Mesodermal cell (in vitro differentiated cells): ENCODE measurements around the gene DBH.

ENCODE experiments used
- H3K27ac ChIP-seq: 2 replicates; pipeline ENCODE4 v1.7.0; 2013; ENCODE audit warnings: mild to moderate bottlenecking, low read depth, low read length, moderate library complexity; ENCODE audit not compliant: severe bottlenecking
- H3K36me3 ChIP-seq: 2 replicates; pipeline ENCODE4 v1.7.1; 2013; ENCODE audit warnings: mild to moderate bottlenecking, low read length, moderate library complexity; ENCODE audit not compliant: control insufficient read depth, insufficient read depth
- H3K4me1 ChIP-seq: one replicate; pipeline ENCODE4 v1.7.1; 2013; ENCODE audit warnings: mild to moderate bottlenecking, low read length; ENCODE audit not compliant: insufficient read depth, control insufficient read depth, poor library complexity, severe bottlenecking
- H3K4me3 ChIP-seq: 2 replicates; pipeline ENCODE4 v1.7.0; 2013; ENCODE audit warnings: low read length, control low read depth, mild to moderate bottlenecking; ENCODE audit not compliant: insufficient read depth, poor library complexity, severe bottlenecking; ENCODE audit errors: extremely low read depth
- H3K9me3 ChIP-seq: 2 replicates; pipeline ENCODE4 v1.7.1; 2013; ENCODE audit warnings: mild to moderate bottlenecking, low read length, moderate library complexity; ENCODE audit not compliant: control insufficient read depth
- WGBS, 2 experiments: methylation state at CpG; one replicate each; pipeline ENCODE4 v1.1.5; 2013; ENCODE audit warnings: missing lambda C conversion rate in 2 of 2; ENCODE audit not compliant: insufficient coverage in 2 of 2; 5-methylcytosine and 5-hydroxymethylcytosine counted together

DBH gene

DNA sequence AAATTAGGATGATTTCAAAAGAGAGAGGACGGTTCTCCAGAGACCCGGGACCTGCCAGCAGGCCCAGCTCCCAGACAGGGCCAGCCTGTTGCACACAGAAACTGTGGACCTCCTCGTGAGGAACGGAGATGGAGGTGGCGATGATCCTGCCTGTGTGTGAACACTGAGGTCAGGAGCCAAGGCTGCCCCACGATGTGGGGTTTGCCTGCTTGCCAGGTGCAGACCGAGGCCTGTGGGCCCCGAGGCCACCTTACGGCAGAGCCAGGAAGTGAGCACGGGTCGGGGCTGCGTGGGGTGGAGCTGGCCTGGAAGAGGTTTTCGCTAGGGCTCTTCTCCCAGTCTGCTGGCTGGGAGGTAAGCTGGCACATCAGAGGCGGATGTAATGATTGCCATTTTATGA is 31.3 kb upstream of the DBH start:
- no peaks in the 10 kb centered on the region for H3K9me3 ChIP-seq
- peaks cover 9% of the 10 kb centered on the region for H3K4me1 ChIP-seq
- 88 to 90% methylated on average over 13 of the region's 14 CpGs for WGBS, 2 experiments
- H3K4me3 ChIP-seq: no peak overlapping the region
- H3K36me3 ChIP-seq: no peaks in the 10 kb centered on the region
- H3K27ac ChIP-seq: no peak overlapping the region

- H3K4me1 ChIP-seq: peaks cover 9% of the 10 kb centered on the region
- H3K4me3 ChIP-seq: no peak overlapping the region
- H3K36me3 ChIP-seq: no peaks in the 10 kb centered on the region
- no peaks in the 10 kb centered on the region for H3K9me3 ChIP-seq
- H3K27ac ChIP-seq: no peak overlapping the region
- WGBS, 2 experiments: 95 to 96% methylated on average over 7 to 13 of the region's 17 CpGs
Measured at GRCh38 chr9:133605446-133605845, 30.7 kb upstream of the DBH start.

GRCh38 chr9:133605856-133606707 is 30.1 kb upstream of the DBH start:
- Histone ChIP-seq H3K4me3 (no peak overlapping the region), H3K36me3 (no peaks in the 10 kb centered on the region), H3K4me1 (peaks cover 9% of the 10 kb centered on the region), H3K9me3 (no peaks in the 10 kb centered on the region), H3K27ac (no peak overlapping the region)
- WGBS, 2 experiments: 88% methylated on average over 12 to 13 of the region's 16 CpGs

GRCh38 chr9:133606708-133607025 is 29.5 kb upstream of the DBH start:
- H3K4me1 ChIP-seq: peaks cover 9% of the 10 kb centered on the region
- H3K4me3 ChIP-seq: no peak overlapping the region
- H3K36me3 ChIP-seq: no peaks in the 10 kb centered on the region
- H3K9me3 ChIP-seq: no peaks in the 10 kb centered on the region
- H3K27ac ChIP-seq: no peak overlapping the region
- 90 to 100% methylated on average over 4 to 7 of the region's 8 CpGs for WGBS, 2 experiments

DNA sequence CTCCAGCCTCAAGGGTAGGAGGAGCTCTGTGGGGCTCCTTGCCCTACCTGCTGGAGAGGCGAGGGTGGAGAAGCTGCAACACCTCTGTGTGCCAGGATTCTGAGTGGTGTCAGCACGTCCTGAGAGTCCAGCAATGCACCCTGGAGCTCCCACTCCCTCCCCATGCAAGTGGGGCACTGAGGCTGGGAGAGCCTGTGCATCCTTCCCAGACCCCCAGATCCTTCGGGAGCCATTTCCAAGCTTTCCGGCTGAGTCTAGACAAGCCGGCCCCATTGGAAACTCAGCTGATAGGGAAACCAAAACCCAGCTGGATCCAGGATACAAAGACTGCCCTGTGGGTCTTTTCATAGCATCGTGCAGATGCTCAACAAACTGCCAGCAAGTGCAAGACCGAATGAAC is 28.8 kb upstream of the DBH start:
- 78 to 87% methylated on average over 7 of the region's 7 CpGs for WGBS, 2 experiments
- no peaks in the 10 kb centered on the region for H3K9me3 ChIP-seq
- H3K36me3 ChIP-seq: no peaks in the 10 kb centered on the region
- H3K4me3 ChIP-seq: no peak overlapping the region
- H3K4me1 ChIP-seq: peaks cover 9% of the 10 kb centered on the region
- H3K27ac ChIP-seq: no peak overlapping the region

- Histone ChIP-seq H3K36me3 (no peaks in the 10 kb centered on the region), H3K27ac (no peak overlapping the region), H3K4me3 (no peak overlapping the region), H3K4me1 (peaks cover 9% of the 10 kb centered on the region), H3K9me3 (no peaks in the 10 kb centered on the region)
- WGBS, 2 experiments: 94 to 97% methylated on average over 3 to 4 of the region's 8 CpGs
Measured at GRCh38 chr9:133607976-133608375, 28.2 kb upstream of the DBH start.

- Histone ChIP-seq H3K9me3 (no peaks in the 10 kb centered on the region), H3K27ac (no peak overlapping the region), H3K4me3 (peak overlapping the region; percentile 32), H3K4me1 (peaks cover 9% of the 10 kb centered on the region), H3K36me3 (no peaks in the 10 kb centered on the region)
- WGBS, 2 experiments: 81 to 100% methylated on average over 2 of the region's 7 CpGs
Measured at GRCh38 chr9:133608382-133608781, 27.8 kb upstream of the DBH start.

DNA sequence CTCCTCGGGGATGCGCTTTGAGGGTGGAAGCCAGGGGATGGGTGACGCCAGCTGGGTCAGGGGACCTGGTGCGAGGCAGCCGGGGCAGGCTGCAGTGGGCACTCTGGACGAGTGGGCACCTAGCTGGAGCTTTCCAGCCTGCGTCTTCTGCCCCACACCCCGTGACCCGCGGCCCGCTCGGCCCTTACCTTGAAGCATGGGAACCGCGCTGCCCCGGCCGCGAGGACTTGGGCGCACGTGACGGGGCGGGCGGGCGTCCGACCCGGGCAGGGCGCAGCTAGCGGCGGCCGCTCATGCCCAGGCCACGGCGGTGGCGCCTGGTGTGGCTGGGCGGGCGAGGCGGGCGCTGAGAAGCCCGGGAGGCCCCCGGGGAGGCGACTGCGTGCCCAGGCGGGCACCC is 27.3 kb upstream of the DBH start:
- H3K36me3 ChIP-seq: no peaks in the 10 kb centered on the region
- H3K4me1 ChIP-seq: peaks cover 7% of the 10 kb centered on the region
- no peak overlapping the region for H3K27ac ChIP-seq
- WGBS, 2 experiments: 13 to 19% methylated on average over 34 to 37 of the region's 41 CpGs
- H3K9me3 ChIP-seq: no peaks in the 10 kb centered on the region
- peak overlapping the region; percentile 32 for H3K4me3 ChIP-seq

DNA sequence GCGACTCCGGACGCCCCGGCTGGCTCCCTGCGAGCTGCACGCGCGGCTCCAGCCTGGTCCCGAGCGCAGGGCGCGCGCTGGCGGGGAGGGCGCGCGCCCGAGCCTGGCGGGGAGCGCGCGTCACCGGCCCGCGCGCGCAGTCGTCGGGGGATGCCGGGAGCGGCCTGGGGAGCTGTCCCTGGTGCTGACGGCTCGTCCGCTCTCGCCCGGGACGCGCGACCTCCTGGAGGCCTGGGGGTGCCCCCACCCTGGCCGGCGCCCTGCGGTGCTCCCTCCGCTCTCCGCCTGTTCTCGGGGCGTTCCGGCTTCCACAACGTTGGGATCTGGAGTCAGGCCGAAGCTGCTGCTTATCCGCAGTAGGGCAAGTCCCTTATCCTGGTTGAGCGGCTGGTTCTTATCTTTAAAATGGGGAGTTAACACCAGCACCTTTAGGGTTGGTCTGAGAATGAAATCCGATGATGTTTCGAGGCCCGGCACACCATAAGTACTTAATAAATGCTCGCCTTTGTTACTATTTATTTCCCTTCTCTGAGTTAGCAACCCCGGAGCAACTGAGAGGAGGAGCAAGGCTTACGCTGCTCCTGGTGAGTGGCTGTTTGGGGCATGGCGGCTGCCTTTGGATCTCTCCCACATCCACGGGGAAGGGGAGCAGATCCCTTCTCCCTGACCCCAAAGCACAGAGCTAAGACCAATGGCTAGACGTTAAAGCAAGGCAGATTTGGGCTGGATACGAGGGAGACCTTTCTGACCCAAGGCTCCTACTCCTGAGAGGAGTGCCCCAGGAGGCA is 26.7 kb upstream of the DBH start, which contains the start of gene FAM163B:
Gene FAM163B, minus strand, starts transcription at position 79 of the 788 bp plus-strand sequence. CDS start 29,166 bp downstream, outside the sequence.
- Histone ChIP-seq H3K27ac (no peak within 1 kb of the TSS), H3K4me1 (peaks cover 2% of the 10 kb centered on the region), H3K4me3 (peak within 1 kb of the TSS; percentile 32), H3K9me3 (no peaks in the 10 kb centered on the region), H3K36me3 (no peaks in the 10 kb centered on the region)
- WGBS, 2 experiments: 6 to 21% methylated on average over 20 to 53 of the region's 61 CpGs

GRCh38 chr9:133610845-133611244 is 25.3 kb upstream of the DBH start:
- Histone ChIP-seq H3K4me1 (peaks cover 2% of the 10 kb centered on the region), H3K27ac (no peak overlapping the region), H3K4me3 (no peak overlapping the region), H3K9me3 (no peaks in the 10 kb centered on the region), H3K36me3 (no peaks in the 10 kb centered on the region)
- WGBS, 2 experiments: 80 to 88% methylated on average over 5 of the region's 5 CpGs

DNA sequence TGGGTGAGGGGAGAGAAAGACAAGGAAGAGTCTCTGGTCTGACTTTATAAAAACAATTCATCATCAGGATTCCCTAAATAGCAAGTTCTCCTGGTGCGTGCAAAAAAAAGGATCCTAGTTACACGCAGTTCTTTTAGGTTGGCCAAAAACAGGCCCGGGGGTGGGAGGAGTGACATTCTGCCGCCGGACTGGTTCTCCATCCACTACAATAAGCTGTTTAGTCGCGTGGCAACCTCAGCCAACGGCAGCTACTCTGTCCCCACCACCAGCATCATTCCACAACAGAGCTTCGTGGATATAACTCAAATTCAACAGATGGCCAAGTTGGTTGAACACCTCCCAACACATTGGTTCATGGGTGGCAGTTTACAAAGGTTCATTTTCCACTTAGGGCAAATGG is 24.1 kb upstream of the DBH start:
- no peak overlapping the region for H3K27ac ChIP-seq
- no peak overlapping the region for H3K4me3 ChIP-seq
- peaks cover 2% of the 10 kb centered on the region for H3K4me1 ChIP-seq
- no peaks in the 10 kb centered on the region for H3K9me3 ChIP-seq
- 79 to 93% methylated on average over 8 of the region's 9 CpGs for WGBS, 2 experiments
- no peaks in the 10 kb centered on the region for H3K36me3 ChIP-seq
